K562 (cell line): Measurements from ENCODE around the gene OLFML3.

Experiments
- FOXO4 ChIP-seq: fragments of 450-650 bp; formaldehyde crosslinking; IDR thresholded peaks from 2 replicates; pipeline ENCODE4 v1.4.0; 2020; ENCODE audit warnings: mild to moderate bottlenecking, moderate library complexity
- PCBP2 ChIP-seq: fragments of 200-400 bp; formaldehyde crosslinking; IDR thresholded peaks from 2 replicates; pipeline ENCODE4 v1.6.1; 2018; ENCODE audit warnings: low read length, low read depth, mild to moderate bottlenecking, moderate library complexity; ENCODE audit not compliant: poor library complexity, severe bottlenecking
- POLR2A ChIP-seq: fragments of 450-650 bp; conservative IDR thresholded peaks from 2 replicates; pipeline ENCODE4 v1.6.1; 2016
- RHOXF2B ChIP-seq: fragments of 250-450 bp; sonication (Bioruptor Pico); conservative IDR thresholded peaks from 2 replicates; pipeline ENCODE4 v1.5.1; 2021
- ZBTB1 ChIP-seq: sonication (generic); formaldehyde crosslinking; IDR thresholded peaks from 2 replicates; pipeline ENCODE4 v1.8.1; 2023; ENCODE audit warnings: missing genetic modification reagents, low read depth, mild to moderate bottlenecking, borderline replicate concordance
- ZNF398 ChIP-seq: fragments of 250-450 bp; sonication (Bioruptor Pico); IDR thresholded peaks from 2 replicates; pipeline ENCODE4 v1.8.0; 2021; ENCODE audit warnings: moderate library complexity, mild to moderate bottlenecking, inconsistent platforms

- TF ChIP-seq ZNF398 (CRISPR knock-in tag) (no peak), RHOXF2B (CRISPR knock-in tag) (no peak), POLR2A (no peak), ZBTB1 (CRISPR knock-in tag) (no peak), PCBP2 (no peak), FOXO4 (CRISPR knock-in tag) (no peak)
Observed at GRCh38 chr1:114023377-114023776, 44.1 kb downstream of the OLFML3 start.
